ENCODE data around the gene LRRC14B.
"Not testable (repeated sequence)": the region's sequence is repeated elsewhere in the genome, so short reads cannot be mapped to it uniquely, and the experiment has no call there.

LRRC14B gene

DNA sequence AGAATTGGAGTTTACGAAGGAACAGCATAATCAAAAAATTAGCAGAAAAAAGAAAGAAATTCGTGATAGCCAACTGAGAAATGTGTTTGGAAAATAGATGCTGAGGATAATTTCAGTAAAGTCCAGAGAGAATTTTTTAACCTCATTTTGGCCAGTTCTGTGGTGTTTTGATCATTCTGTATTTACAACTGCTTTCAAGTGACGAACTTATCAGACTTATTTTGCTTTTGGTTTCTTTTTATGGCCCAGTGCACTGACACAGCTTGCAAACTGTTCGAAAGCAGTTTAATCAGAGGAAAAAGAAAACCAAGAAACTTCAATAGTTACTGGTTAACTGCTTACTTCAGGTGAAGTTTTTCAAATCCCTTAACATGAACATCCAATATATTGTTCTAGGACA, 28.7 kb downstream of the LRRC14B start (continued):
- no peak for TF ChIP-seq ZNF292 (tag by site-specific recombination; IDR thresholded peaks at IDR 0.05; ENCODE audit: borderline replicate concordance, low read depth)
- TF ChIP-seq, protein P1, sequence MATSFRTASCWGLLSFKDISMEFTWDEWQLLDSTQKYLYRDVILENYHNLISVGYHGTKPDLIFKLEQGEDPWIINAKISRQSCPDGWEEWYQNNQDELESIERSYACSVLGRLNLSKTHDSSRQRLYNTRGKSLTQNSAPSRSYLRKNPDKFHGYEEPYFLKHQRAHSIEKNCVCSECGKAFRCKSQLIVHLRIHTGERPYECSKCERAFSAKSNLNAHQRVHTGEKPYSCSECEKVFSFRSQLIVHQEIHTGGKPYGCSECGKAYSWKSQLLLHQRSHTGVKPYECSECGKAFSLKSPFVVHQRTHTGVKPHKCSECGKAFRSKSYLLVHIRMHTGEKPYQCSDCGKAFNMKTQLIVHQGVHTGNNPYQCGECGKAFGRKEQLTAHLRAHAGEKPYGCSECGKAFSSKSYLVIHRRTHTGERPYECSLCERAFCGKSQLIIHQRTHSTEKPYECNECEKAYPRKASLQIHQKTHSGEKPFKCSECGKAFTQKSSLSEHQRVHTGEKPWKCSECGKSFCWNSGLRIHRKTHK (tag by site-specific recombination; IDR thresholded peaks at IDR 0.05): no peak
- TF ChIP-seq ZNF239 (tag by site-specific recombination; IDR thresholded peaks at IDR 0.05): no peak
- TF ChIP-seq, protein P2, sequence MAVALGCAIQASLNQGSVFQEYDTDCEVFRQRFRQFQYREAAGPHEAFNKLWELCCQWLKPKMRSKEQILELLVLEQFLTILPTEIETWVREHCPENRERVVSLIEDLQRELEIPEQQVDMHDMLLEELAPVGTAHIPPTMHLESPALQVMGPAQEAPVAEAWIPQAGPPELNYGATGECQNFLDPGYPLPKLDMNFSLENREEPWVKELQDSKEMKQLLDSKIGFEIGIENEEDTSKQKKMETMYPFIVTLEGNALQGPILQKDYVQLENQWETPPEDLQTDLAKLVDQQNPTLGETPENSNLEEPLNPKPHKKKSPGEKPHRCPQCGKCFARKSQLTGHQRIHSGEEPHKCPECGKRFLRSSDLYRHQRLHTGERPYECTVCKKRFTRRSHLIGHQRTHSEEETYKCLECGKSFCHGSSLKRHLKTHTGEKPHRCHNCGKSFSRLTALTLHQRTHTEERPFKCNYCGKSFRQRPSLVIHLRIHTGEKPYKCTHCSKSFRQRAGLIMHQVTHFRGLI (tag by site-specific recombination; IDR thresholded peaks at IDR 0.05): no peak

DNA sequence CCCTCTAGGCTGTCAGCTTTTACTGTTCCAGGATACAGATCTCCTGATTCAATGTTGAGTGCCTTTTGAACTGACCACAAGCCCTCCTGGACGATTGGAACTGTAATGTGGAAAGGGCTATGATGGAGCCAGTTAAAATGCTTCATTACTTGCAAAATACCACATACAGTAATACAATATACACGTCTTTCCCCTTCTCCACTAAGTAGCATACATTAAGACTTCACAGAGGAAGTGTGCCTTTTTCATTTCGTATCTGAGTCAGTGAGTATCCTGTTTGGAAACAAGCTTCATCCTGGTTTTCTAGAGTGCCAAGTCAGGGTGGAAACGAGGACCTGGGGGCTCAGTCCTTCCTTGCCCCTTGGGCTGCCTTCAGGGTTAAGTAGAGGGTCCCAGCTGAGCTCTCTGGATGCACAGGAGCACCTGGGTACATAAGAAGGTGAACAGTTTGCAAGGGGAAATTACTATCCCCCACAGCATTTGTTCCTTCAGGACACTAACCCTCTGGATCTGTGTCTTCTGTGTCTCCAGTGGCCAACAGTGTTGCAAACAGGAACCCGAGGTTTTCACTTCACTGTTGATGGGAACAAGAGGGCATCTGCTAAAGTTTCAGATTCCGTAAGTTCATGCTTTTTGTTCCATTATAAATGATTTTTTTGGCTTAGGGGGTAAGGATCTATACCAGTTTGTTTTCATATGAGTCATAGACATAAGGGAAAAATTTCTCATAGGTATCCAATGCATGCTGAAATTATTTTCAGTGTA, 31.8 kb downstream of the LRRC14B start:
- H3K36me3 ChIP-seq (ENCODE audit: control insufficient read depth in 2 of 2, insufficient read depth in 1 of 2, low read length in 2 of 2): peaks cover 6 to 47% of the 10 kb centered on the region in 2 experiments; a peak in 2 of 3 replicates
- CTCF ChIA-PET; H3K4me1 ChIP-seq (ENCODE audit: control insufficient read depth, insufficient read depth, low read length); H3K27ac ChIP-seq (ENCODE audit: extremely low read depth, low read depth, low read length); H3K4me3 ChIP-seq (ENCODE audit: low read depth, low read length); H3K9me3 ChIP-seq (ENCODE audit: control insufficient read depth, insufficient read depth, low read depth, low read length): not testable (repeated sequence)
- POLR2A ChIA-PET: interaction anchor here (0.6 kb wide), 1 partner anchor 14 kb away, joined by 3 read pairs; no protein-coding TSS in a partner anchor

DNA sequence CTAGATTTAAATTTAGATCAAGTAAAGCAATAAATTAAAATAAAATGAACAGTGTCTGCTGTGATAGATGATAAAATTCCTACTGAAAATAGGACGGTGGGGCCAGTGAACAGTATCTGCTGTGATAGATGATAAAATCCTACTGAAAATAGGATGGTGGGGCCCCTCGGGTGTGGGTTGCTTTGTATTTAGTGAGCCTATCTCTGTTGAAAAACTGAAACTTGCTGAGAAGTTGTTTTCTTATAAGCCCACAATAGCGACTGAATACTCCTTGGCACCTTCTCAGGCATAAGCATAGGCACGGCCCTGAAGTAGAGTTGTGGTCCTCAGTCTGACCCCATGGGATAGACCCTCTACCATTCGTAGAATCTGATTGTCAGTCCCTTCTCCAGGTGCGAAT, 32.5 kb downstream of the LRRC14B start:
- Histone ChIP-seq H3K4me1 (ENCODE audit: control insufficient read depth, insufficient read depth, low read length) (peaks cover 4% of the 10 kb centered on the region), H3K4me3 (ENCODE audit: low read depth, low read length) (no peak overlapping the region), H3K9me3 (ENCODE audit: control insufficient read depth, insufficient read depth, low read depth, low read length) (no peaks in the 10 kb centered on the region), H3K27ac (ENCODE audit: extremely low read depth, low read depth, low read length) (no peak overlapping the region), H3K36me3 (ENCODE audit: control insufficient read depth in 2 of 2, insufficient read depth in 1 of 2, low read length in 2 of 2) (peaks cover 13 to 54% of the 10 kb centered on the region in 2 experiments)
- ChIA-PET POLR2A (no interaction called here), CTCF (no interaction called here)
- no peak for TF ChIP-seq OVOL3 (tag by site-specific recombination; IDR thresholded peaks at IDR 0.05)

DNA sequence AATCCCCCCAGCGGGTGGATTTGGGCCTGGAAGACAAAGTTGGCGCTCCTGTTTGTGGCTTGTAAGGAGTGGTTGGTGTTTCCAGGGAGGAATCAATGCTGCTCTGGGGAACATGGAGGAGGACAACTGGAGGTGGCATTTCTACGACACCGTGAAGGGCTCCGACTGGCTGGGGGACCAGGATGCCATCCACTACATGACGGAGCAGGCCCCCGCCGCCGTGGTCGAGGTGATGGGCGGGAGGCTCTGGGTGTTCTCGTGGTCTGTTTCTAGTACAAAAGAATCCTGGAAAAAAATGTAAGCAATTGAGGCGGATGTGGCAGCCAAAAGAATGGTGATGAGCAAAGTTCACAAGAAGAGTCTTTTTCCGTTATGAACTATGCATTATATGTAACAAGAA, 34.0 kb downstream of the LRRC14B start:
- peaks cover 22 to 66% of the 10 kb centered on the region in 2 experiments for H3K36me3 ChIP-seq (ENCODE audit: control insufficient read depth in 2 of 2, insufficient read depth in 1 of 2, low read length in 2 of 2)
- peaks cover 4% of the 10 kb centered on the region for H3K4me1 ChIP-seq (ENCODE audit: control insufficient read depth, insufficient read depth, low read length)
- H3K4me3 ChIP-seq (ENCODE audit: low read depth, low read length): no peak overlapping the region
- no peaks in the 10 kb centered on the region for H3K9me3 ChIP-seq (ENCODE audit: control insufficient read depth, insufficient read depth, low read depth, low read length)
- H3K27ac ChIP-seq (ENCODE audit: extremely low read depth, low read depth, low read length): no peak overlapping the region
- CTCF ChIA-PET: no interaction called here
- POLR2A ChIA-PET: no interaction called here
- TF ChIP-seq ZNF391 (tag by site-specific recombination; IDR thresholded peaks at IDR 0.05; ENCODE audit: borderline replicate concordance, low read depth) (no peak), ZNF777 (tag by site-specific recombination; IDR thresholded peaks at IDR 0.05; ENCODE audit: borderline replicate concordance) (no peak), ZNF157 (tag by site-specific recombination; IDR thresholded peaks at IDR 0.05) (no peak), ZNF48 (tag by site-specific recombination; IDR thresholded peaks at IDR 0.05) (no peak), ZNF610 (tag by site-specific recombination; IDR thresholded peaks at IDR 0.05; ENCODE audit: borderline replicate concordance) (no peak), SP3 (tag by site-specific recombination; IDR thresholded peaks at IDR 0.05) (no peak), ZNF223 (tag by site-specific recombination; IDR thresholded peaks at IDR 0.05) (no peak), ZNF16 (tag by site-specific recombination; IDR thresholded peaks at IDR 0.05; ENCODE audit: low read depth) (no peak), ZNF707 (tag by site-specific recombination; IDR thresholded peaks at IDR 0.05) (no peak), MZF1 (tag by site-specific recombination; IDR thresholded peaks at IDR 0.05; ENCODE audit: borderline replicate concordance) (no peak), ZNF214 (tag by site-specific recombination; IDR thresholded peaks at IDR 0.05; ENCODE audit: borderline replicate concordance) (no peak), FEZF1 (tag by site-specific recombination; IDR thresholded peaks at IDR 0.05) (no peak), ZNF350 (tag by site-specific recombination; IDR thresholded peaks at IDR 0.05) (no peak), ZNF596 (tag by site-specific recombination; IDR thresholded peaks at IDR 0.05) (no peak), GLI2 (tag by site-specific recombination; IDR thresholded peaks at IDR 0.05; ENCODE audit: borderline replicate concordance, low read depth) (no peak)
- TF ChIP-seq, protein P3, sequence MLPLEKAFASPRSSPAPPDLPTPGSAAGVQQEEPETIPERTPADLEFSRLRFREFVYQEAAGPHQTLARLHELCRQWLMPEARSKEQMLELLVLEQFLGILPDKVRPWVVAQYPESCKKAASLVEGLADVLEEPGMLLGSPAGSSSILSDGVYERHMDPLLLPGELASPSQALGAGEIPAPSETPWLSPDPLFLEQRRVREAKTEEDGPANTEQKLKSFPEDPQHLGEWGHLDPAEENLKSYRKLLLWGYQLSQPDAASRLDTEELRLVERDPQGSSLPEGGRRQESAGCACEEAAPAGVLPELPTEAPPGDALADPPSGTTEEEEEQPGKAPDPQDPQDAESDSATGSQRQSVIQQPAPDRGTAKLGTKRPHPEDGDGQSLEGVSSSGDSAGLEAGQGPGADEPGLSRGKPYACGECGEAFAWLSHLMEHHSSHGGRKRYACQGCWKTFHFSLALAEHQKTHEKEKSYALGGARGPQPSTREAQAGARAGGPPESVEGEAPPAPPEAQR (tag by site-specific recombination; IDR thresholded peaks at IDR 0.05): no peak
- TF ChIP-seq, protein P4, sequence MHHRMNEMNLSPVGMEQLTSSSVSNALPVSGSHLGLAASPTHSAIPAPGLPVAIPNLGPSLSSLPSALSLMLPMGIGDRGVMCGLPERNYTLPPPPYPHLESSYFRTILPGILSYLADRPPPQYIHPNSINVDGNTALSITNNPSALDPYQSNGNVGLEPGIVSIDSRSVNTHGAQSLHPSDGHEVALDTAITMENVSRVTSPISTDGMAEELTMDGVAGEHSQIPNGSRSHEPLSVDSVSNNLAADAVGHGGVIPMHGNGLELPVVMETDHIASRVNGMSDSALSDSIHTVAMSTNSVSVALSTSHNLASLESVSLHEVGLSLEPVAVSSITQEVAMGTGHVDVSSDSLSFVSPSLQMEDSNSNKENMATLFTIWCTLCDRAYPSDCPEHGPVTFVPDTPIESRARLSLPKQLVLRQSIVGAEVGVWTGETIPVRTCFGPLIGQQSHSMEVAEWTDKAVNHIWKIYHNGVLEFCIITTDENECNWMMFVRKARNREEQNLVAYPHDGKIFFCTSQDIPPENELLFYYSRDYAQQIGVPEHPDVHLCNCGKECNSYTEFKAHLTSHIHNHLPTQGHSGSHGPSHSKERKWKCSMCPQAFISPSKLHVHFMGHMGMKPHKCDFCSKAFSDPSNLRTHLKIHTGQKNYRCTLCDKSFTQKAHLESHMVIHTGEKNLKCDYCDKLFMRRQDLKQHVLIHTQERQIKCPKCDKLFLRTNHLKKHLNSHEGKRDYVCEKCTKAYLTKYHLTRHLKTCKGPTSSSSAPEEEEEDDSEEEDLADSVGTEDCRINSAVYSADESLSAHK (tag by site-specific recombination; IDR thresholded peaks at IDR 0.05): no peak
